SK-N-SH treated with all-trans-retinoic acid at 6 μM for 48 hours (cell line): ENCODE data around the gene MATK.

Experiments
- ATAC-seq: fragments of 200-7000 bp; cut with Tn5 transposase; 3 replicates; pipeline ENCODE4 v1.9.1; 2020; ENCODE audit warnings: mild to moderate bottlenecking, moderate library complexity
- ARNTL ChIP-seq: fragments of 450-650 bp; formaldehyde crosslinking; IDR thresholded peaks from 2 replicates; pipeline ENCODE4 v1.5.0; 2020; ENCODE audit warnings: low read depth, mild to moderate bottlenecking, moderate library complexity, borderline replicate concordance
- BACH2 ChIP-seq: fragments of 250-450 bp; sonication (Bioruptor Pico); IDR thresholded peaks from 2 replicates; pipeline ENCODE4 v1.9.0; 2021; ENCODE audit warnings: mild to moderate bottlenecking, borderline replicate concordance
- CSRNP3 ChIP-seq: fragments of 250-450 bp; sonication (Bioruptor Pico); IDR thresholded peaks from 2 replicates; pipeline ENCODE4 v1.5.1; 2021; ENCODE audit warnings: mild to moderate bottlenecking, moderate library complexity
- ESRRG ChIP-seq: fragments of 250-450 bp; sonication (Bioruptor Pico); IDR thresholded peaks from 2 replicates; pipeline ENCODE4 v1.6.1; 2021; ENCODE audit warnings: mild to moderate bottlenecking
- GLIS3 ChIP-seq: fragments of 250-450 bp; sonication (Bioruptor Pico); IDR thresholded peaks from 2 replicates; pipeline ENCODE4 v1.5.0; 2020; ENCODE audit warnings: mild to moderate bottlenecking, moderate library complexity
- ISL1 ChIP-seq: fragments of 250-450 bp; sonication (Bioruptor Pico); IDR thresholded peaks from 2 replicates; pipeline ENCODE4 v2.1.2; 2022; ENCODE audit warnings: mild to moderate bottlenecking, moderate library complexity
- OSR1 ChIP-seq: fragments of 250-450 bp; sonication (Bioruptor Pico); IDR thresholded peaks from 2 replicates; pipeline ENCODE4 v1.8.0; 2022; ENCODE audit warnings: moderate library complexity, mild to moderate bottlenecking, inconsistent platforms
- PATZ1 ChIP-seq: fragments of 250-450 bp; sonication (Bioruptor Pico); IDR thresholded peaks from 2 replicates; pipeline ENCODE4 v1.8.0; 2020; ENCODE audit warnings: mild to moderate bottlenecking, moderate library complexity, borderline replicate concordance
- POU6F1 ChIP-seq: fragments of 250-450 bp; sonication (Bioruptor Pico); IDR thresholded peaks from 2 replicates; pipeline ENCODE4 v1.8.0; 2021; ENCODE audit warnings: low read depth, mild to moderate bottlenecking, moderate library complexity, borderline replicate concordance
- PPARA ChIP-seq: fragments of 250-450 bp; sonication (Bioruptor Pico); IDR thresholded peaks from 2 replicates; pipeline ENCODE4 v1.5.0; 2020; ENCODE audit warnings: mild to moderate bottlenecking, borderline replicate concordance
- RARB ChIP-seq: fragments of 250-450 bp; sonication (Bioruptor Pico); IDR thresholded peaks from 2 replicates; pipeline ENCODE4 v1.8.0; 2021; ENCODE audit warnings: mild to moderate bottlenecking, moderate library complexity
- SNAI2 ChIP-seq: fragments of 250-450 bp; sonication (Bioruptor Pico); IDR thresholded peaks from 2 replicates; pipeline ENCODE4 v1.5.0; 2020; ENCODE audit warnings: mild to moderate bottlenecking, moderate library complexity
- TCF4 ChIP-seq: fragments of 250-450 bp; sonication (Bioruptor Pico); IDR thresholded peaks from 2 replicates; pipeline ENCODE4 v1.8.0; 2021; ENCODE audit warnings: mild to moderate bottlenecking, moderate library complexity, borderline replicate concordance
- TOX ChIP-seq: fragments of 250-450 bp; sonication (Bioruptor Pico); IDR thresholded peaks from 2 replicates; pipeline ENCODE4 v1.8.0; 2021; ENCODE audit warnings: mild to moderate bottlenecking, moderate library complexity, borderline replicate concordance
- TSHZ2 ChIP-seq: fragments of 250-450 bp; sonication (Bioruptor Pico); IDR thresholded peaks from 2 replicates; pipeline ENCODE4 v1.5.0; 2020; ENCODE audit warnings: mild to moderate bottlenecking, moderate library complexity
- ZC3H10 ChIP-seq: fragments of 250-450 bp; sonication (Bioruptor Pico); IDR thresholded peaks from 2 replicates; pipeline ENCODE4 v1.5.1; 2021; ENCODE audit warnings: mild to moderate bottlenecking, moderate library complexity
- ZFP3 ChIP-seq: fragments of 250-450 bp; sonication (Bioruptor Pico); IDR thresholded peaks from 2 replicates; pipeline ENCODE4 v1.5.0; 2020; ENCODE audit warnings: mild to moderate bottlenecking, moderate library complexity
- ZFP30 ChIP-seq: fragments of 450-650 bp; formaldehyde crosslinking; IDR thresholded peaks from 2 replicates; pipeline ENCODE4 v1.5.0; 2022; ENCODE audit warnings: mild to moderate bottlenecking, moderate library complexity
- ZNF565 ChIP-seq: fragments of 450-650 bp; formaldehyde crosslinking; conservative IDR thresholded peaks from 2 replicates; pipeline ENCODE4 v1.5.0; 2020; ENCODE audit warnings: low read depth, mild to moderate bottlenecking, moderate library complexity
- ZNF70 ChIP-seq: fragments of 450-650 bp; formaldehyde crosslinking; IDR thresholded peaks from 2 replicates; pipeline ENCODE4 v1.5.0; 2020; ENCODE audit warnings: mild to moderate bottlenecking, moderate library complexity
- TF ChIP-seq, protein P1 (sequence below): fragments of 250-450 bp; sonication (Bioruptor Pico); IDR thresholded peaks from 2 replicates; pipeline ENCODE4 v1.5.1; 2020; ENCODE audit warnings: low read depth, mild to moderate bottlenecking, moderate library complexity

The MATK gene

DNA sequence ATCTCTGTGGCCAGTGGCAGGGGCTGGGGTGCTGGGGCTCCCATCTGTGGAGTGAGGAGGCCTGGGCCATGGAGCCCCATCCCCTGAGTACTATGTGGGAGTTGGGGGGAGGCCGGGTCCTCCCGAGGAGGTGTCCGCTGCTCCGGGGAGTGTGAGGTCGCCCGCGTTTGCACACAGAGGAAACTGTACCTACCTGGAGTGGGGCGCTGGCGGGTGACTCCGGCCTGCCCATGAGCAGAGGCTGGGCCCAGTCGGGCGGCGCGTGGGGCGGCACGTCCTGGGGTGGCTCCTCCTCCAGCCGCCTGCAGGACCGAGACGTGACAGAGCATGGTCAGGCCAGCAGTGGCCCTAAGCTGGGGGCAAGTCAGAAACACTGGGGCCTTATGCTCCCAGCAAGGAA is 33.8 kb upstream of the MATK start:
- TF ChIP-seq ZFP30 (CRISPR knock-in tag) (no peak), ZNF565 (CRISPR knock-in tag) (no peak), ZC3H10 (CRISPR knock-in tag) (no peak), OSR1 (no peak), ZNF70 (CRISPR knock-in tag) (no peak), TSHZ2 (CRISPR knock-in tag) (no peak), CSRNP3 (CRISPR knock-in tag) (no peak), TOX (no peak), ARNTL (CRISPR knock-in tag) (no peak), BACH2 (CRISPR knock-in tag) (no peak), TCF4 (CRISPR knock-in tag) (no peak), ISL1 (CRISPR knock-in tag) (no peak), GLIS3 (CRISPR knock-in tag) (no peak), PATZ1 (no peak), PPARA (CRISPR knock-in tag) (no peak), ESRRG (no peak)
- TF ChIP-seq, protein P1, sequence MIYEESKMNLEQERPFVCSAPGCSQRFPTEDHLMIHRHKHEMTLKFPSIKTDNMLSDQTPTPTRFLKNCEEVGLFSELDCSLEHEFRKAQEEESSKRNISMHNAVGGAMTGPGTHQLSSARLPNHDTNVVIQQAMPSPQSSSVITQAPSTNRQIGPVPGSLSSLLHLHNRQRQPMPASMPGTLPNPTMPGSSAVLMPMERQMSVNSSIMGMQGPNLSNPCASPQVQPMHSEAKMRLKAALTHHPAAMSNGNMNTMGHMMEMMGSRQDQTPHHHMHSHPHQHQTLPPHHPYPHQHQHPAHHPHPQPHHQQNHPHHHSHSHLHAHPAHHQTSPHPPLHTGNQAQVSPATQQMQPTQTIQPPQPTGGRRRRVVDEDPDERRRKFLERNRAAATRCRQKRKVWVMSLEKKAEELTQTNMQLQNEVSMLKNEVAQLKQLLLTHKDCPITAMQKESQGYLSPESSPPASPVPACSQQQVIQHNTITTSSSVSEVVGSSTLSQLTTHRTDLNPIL (CRISPR knock-in tag) = no peak

DNA sequence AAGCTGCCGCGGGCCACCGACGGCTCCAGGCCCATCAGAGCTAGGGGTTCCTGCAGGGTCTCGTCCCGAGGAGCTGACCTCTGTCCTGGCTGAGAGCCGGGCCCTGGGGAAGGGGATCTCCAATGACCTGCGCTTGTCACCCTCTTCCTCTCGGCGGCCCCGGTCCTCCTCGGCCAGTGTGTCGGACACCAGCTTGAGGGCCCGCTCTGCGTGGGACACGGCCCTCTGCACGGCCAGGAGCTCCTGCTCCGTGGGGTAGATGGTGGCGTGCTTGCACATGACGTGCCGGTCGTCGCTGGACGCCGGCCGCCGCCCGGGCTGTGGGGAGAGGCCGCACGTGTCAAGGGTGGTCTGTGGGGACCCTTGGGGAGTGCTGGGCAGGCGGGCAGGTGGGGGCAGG is 32.7 kb upstream of the MATK start:
- TF ChIP-seq ZNF70 (CRISPR knock-in tag) = no peak
- no peak for TF ChIP-seq BACH2 (CRISPR knock-in tag)
- no peak for TF ChIP-seq ZC3H10 (CRISPR knock-in tag)
- no peak for TF ChIP-seq RARB (CRISPR knock-in tag)
- TF ChIP-seq ISL1 (CRISPR knock-in tag) = no peak
- TF ChIP-seq TOX = no peak
- TF ChIP-seq TSHZ2 (CRISPR knock-in tag) = no peak
- TF ChIP-seq ARNTL (CRISPR knock-in tag) = no peak
- TF ChIP-seq ZFP3 (CRISPR knock-in tag) = no peak
- TF ChIP-seq OSR1 = no peak
- TF ChIP-seq ZFP30 (CRISPR knock-in tag) = no peak
- TF ChIP-seq POU6F1 (CRISPR knock-in tag) = no peak
- no peak for TF ChIP-seq ZNF565 (CRISPR knock-in tag)
- no peak for TF ChIP-seq ESRRG
- TF ChIP-seq TCF4 (CRISPR knock-in tag) = no peak
- TF ChIP-seq SNAI2 (CRISPR knock-in tag) = no peak
- TF ChIP-seq GLIS3 (CRISPR knock-in tag) = no peak
- ATAC-seq = no peak

More for the DNA sequence above, 33.8 kb upstream of the MATK start:
- no peak for ATAC-seq
